Panc1 (cell line): ENCODE results near the gene STK39.
"Not testable (repeated sequence)": the region's sequence is repeated elsewhere in the genome, so short reads cannot be mapped to it uniquely, and the experiment has no call there.

Source experiments
- CTCF ChIP-seq: fragments of 450-650 bp; IDR thresholded peaks from 2 replicates; pipeline ENCODE4 v1.5.1; 2017; ENCODE audit warnings: mild to moderate bottlenecking
- POLR2AphosphoS5 ChIP-seq: IDR thresholded peaks from 2 replicates; pipeline ENCODE4 v1.6.1; 2012; ENCODE audit warnings: mild to moderate bottlenecking, low read depth, low read length, moderate library complexity

- not testable (repeated sequence) for TF ChIP-seq CTCF, POLR2AphosphoS5
Observed at GRCh38 chr2:168081452-168081851, 165.9 kb downstream of the STK39 start.
